HEK293 (cell line): ENCODE measurements around the gene MCOLN1.
A peak's percentile ranks its signal among the peaks of the same experiment; 100 is the strongest.

Experiments used
- CTCF ChIA-PET: fragments of 350-600 bp; formaldehyde crosslinking; extraction: SDS; loops from one replicate; lab custom pipeline; 2021; ENCODE audit warnings: antibody characterized with exemption; lab: Yijun Ruan, JAX
- POLR2A ChIA-PET: fragments of 300-600 bp; formaldehyde crosslinking; extraction: SDS; loops from one replicate; lab custom pipeline; 2020; ENCODE audit warnings: antibody characterized with exemption, inconsistent platforms; lab: Yijun Ruan, JAX
- H3K27ac ChIP-seq: fragments of 200-500 bp; sonication (Bioruptor generic); 2 replicates; pipeline ENCODE4 v1.5.1; 2014; ENCODE audit warnings: low read depth, low read length, control low read depth, inconsistent platforms; ENCODE audit errors: extremely low read depth
- H3K36me3 ChIP-seq, 2 experiments: fragments of 200-500 bp in 1 of 2; sonication (Bioruptor generic) in 1 of 2; 1 replicate in 1 of 2; 2 replicates in 1 of 2; pipeline ENCODE4 v1.5.1; 2014 to 2017; ENCODE audit warnings: inconsistent platforms in 2 of 2, low read length in 2 of 2; ENCODE audit not compliant: control insufficient read depth in 2 of 2, insufficient read depth in 1 of 2
- H3K4me1 ChIP-seq: fragments of 200-500 bp; sonication (Bioruptor generic); 2 replicates; pipeline ENCODE4 v1.5.1; 2014; ENCODE audit warnings: mild to moderate bottlenecking, low read length, inconsistent platforms; ENCODE audit not compliant: control insufficient read depth, insufficient read depth
- H3K4me3 ChIP-seq: 2 replicates; pipeline ENCODE4 v1.5.1; 2011; ENCODE audit warnings: low read depth, mild to moderate bottlenecking, control low read depth, low read length, moderate library complexity
- H3K9me3 ChIP-seq: fragments of 200-500 bp; sonication (Bioruptor generic); 2 replicates; pipeline ENCODE4 v1.5.1; 2014; ENCODE audit warnings: low read depth, low read length, inconsistent platforms; ENCODE audit not compliant: control insufficient read depth, insufficient read depth
- KLF1 ChIP-seq: fragments of 450-650 bp; formaldehyde crosslinking; IDR thresholded peaks from 2 replicates; pipeline ENCODE4 v1.5.1; 2016; ENCODE audit warnings: missing biosample characterization, missing genetic modification characterization
- KLF17 ChIP-seq: fragments of 450-650 bp; formaldehyde crosslinking; IDR thresholded peaks from 2 replicates; pipeline ENCODE4 v1.5.1; 2016; ENCODE audit warnings: missing biosample characterization, missing genetic modification characterization
- KLF7 ChIP-seq: fragments of 450-650 bp; formaldehyde crosslinking; IDR thresholded peaks from 2 replicates; pipeline ENCODE4 v1.5.1; 2016; ENCODE audit warnings: missing biosample characterization, missing genetic modification characterization, borderline replicate concordance
- KLF8 ChIP-seq: fragments of 450-650 bp; formaldehyde crosslinking; IDR thresholded peaks from 2 replicates; pipeline ENCODE4 v1.5.1; 2016; ENCODE audit warnings: missing biosample characterization, missing genetic modification characterization
- KLF9 ChIP-seq: fragments of 450-650 bp; formaldehyde crosslinking; IDR thresholded peaks from 2 replicates; pipeline ENCODE4 v1.5.1; 2016; ENCODE audit warnings: missing biosample characterization, missing genetic modification characterization, low read depth
- PRDM10 ChIP-seq: fragments of 450-650 bp; formaldehyde crosslinking; IDR thresholded peaks from 2 replicates; pipeline ENCODE4 v1.5.1; 2016; ENCODE audit warnings: missing biosample characterization, missing genetic modification characterization
- TCF7L2 ChIP-seq: IDR thresholded peaks from 2 replicates; pipeline ENCODE4 v1.6.1; 2011; ENCODE audit warnings: low read depth, mild to moderate bottlenecking, inconsistent platforms, low read length, moderate library complexity, borderline replicate concordance
- YY1 ChIP-seq: fragments of 450-650 bp; formaldehyde crosslinking; IDR thresholded peaks from 2 replicates; pipeline ENCODE4 v1.5.1; 2018; ENCODE audit warnings: missing biosample characterization, missing genetic modification characterization
- ZBTB7A ChIP-seq: fragments of 450-650 bp; formaldehyde crosslinking; IDR thresholded peaks from 2 replicates; pipeline ENCODE4 v1.5.1; 2016; ENCODE audit warnings: low read depth, missing biosample characterization, missing genetic modification characterization
- ZBTB8A ChIP-seq: fragments of 450-650 bp; formaldehyde crosslinking; IDR thresholded peaks from 2 replicates; pipeline ENCODE4 v1.5.1; 2016; ENCODE audit warnings: missing biosample characterization, missing genetic modification characterization
- ZNF19 ChIP-seq: fragments of 450-650 bp; formaldehyde crosslinking; IDR thresholded peaks from 2 replicates; pipeline ENCODE4; 2016; ENCODE audit warnings: missing biosample characterization, missing genetic modification characterization, low read depth
- ZNF239 ChIP-seq: fragments of 450-650 bp; formaldehyde crosslinking; IDR thresholded peaks from 2 replicates; pipeline ENCODE4 v1.5.1; 2016; ENCODE audit warnings: missing biosample characterization, missing genetic modification characterization
- ZNF292 ChIP-seq: fragments of 450-650 bp; formaldehyde crosslinking; IDR thresholded peaks from 2 replicates; pipeline ENCODE4 v1.5.1; 2016; ENCODE audit warnings: low read depth, missing biosample characterization, missing genetic modification characterization, borderline replicate concordance
- ZNF311 ChIP-seq: fragments of 450-650 bp; formaldehyde crosslinking; IDR thresholded peaks from 2 replicates; pipeline ENCODE4 v1.5.1; 2017; ENCODE audit warnings: missing biosample characterization, missing genetic modification characterization, borderline replicate concordance
- ZNF416 ChIP-seq: fragments of 450-650 bp; formaldehyde crosslinking; IDR thresholded peaks from 2 replicates; pipeline ENCODE4 v1.5.1; 2016; ENCODE audit warnings: missing biosample characterization, missing genetic modification characterization
- ZNF514 ChIP-seq: fragments of 450-650 bp; formaldehyde crosslinking; IDR thresholded peaks from 2 replicates; pipeline ENCODE4 v1.5.1; 2016; ENCODE audit warnings: missing biosample characterization, missing genetic modification characterization
- ZNF549 ChIP-seq: fragments of 450-650 bp; IDR thresholded peaks from 2 replicates; pipeline ENCODE4 v1.5.1; 2018; ENCODE audit warnings: missing biosample characterization, missing genetic modification characterization, mild to moderate bottlenecking, inconsistent platforms, moderate library complexity
- ZNF623 ChIP-seq: fragments of 450-650 bp; formaldehyde crosslinking; IDR thresholded peaks from 2 replicates; pipeline ENCODE4 v1.5.1; 2016; ENCODE audit warnings: missing biosample characterization, missing genetic modification characterization
- ZNF658 ChIP-seq: fragments of 450-650 bp; formaldehyde crosslinking; IDR thresholded peaks from 2 replicates; pipeline ENCODE4; 2016; ENCODE audit warnings: missing biosample characterization, missing genetic modification characterization
- ZNF701 ChIP-seq: fragments of 450-650 bp; formaldehyde crosslinking; IDR thresholded peaks from 2 replicates; pipeline ENCODE4 v1.5.1; 2016; ENCODE audit warnings: missing biosample characterization, missing genetic modification characterization
- ZNF776 ChIP-seq: fragments of 450-650 bp; formaldehyde crosslinking; IDR thresholded peaks from 2 replicates; pipeline ENCODE4 v1.5.0; 2017; ENCODE audit warnings: missing biosample characterization, missing genetic modification characterization, borderline replicate concordance
- ZNF792 ChIP-seq: fragments of 450-650 bp; formaldehyde crosslinking; IDR thresholded peaks from 2 replicates; pipeline ENCODE4 v1.5.1; 2016; ENCODE audit warnings: missing biosample characterization, missing genetic modification characterization

Gene MCOLN1

GRCh38 chr19:7500811-7501450, 21.5 kb upstream of the MCOLN1 start (continued):
- TF ChIP-seq KLF1 (tag by site-specific recombination), result peak; percentile 53; the same call in 1 of the 2 replicates
- peak; percentile 65; the same call in 1 of the 2 replicates for TF ChIP-seq YY1 (tag by site-specific recombination)
- TF ChIP-seq ZNF792 (tag by site-specific recombination), result no peak
- TF ChIP-seq ZNF623 (tag by site-specific recombination), result no peak
- TF ChIP-seq ZNF292 (tag by site-specific recombination), result no peak
- TF ChIP-seq ZNF311 (tag by site-specific recombination), result no peak
- no peak for TF ChIP-seq KLF17 (tag by site-specific recombination)
- no peak for TF ChIP-seq ZNF19 (tag by site-specific recombination)
- TF ChIP-seq ZBTB7A (tag by site-specific recombination), result no peak
- no peak for TF ChIP-seq ZNF658 (tag by site-specific recombination)
- no peak for TF ChIP-seq TCF7L2
- TF ChIP-seq ZNF514, result no peak
- no peak for TF ChIP-seq ZNF416 (tag by site-specific recombination)
- TF ChIP-seq PRDM10 (tag by site-specific recombination), result no peak
- no peak for TF ChIP-seq ZNF549 (tag by site-specific recombination)
- no peak for TF ChIP-seq ZNF701 (tag by site-specific recombination)
- no peak for TF ChIP-seq ZNF239 (tag by site-specific recombination)
- 0 out of 2 replicates have a peak, but pooled peaks have one; percentile 13 for TF ChIP-seq KLF9 (tag by site-specific recombination)
- peak; percentile 57; the same call in 1 of the 2 replicates for TF ChIP-seq ZBTB8A (tag by site-specific recombination)
- TF ChIP-seq KLF7 (tag by site-specific recombination), result no peak

DNA sequence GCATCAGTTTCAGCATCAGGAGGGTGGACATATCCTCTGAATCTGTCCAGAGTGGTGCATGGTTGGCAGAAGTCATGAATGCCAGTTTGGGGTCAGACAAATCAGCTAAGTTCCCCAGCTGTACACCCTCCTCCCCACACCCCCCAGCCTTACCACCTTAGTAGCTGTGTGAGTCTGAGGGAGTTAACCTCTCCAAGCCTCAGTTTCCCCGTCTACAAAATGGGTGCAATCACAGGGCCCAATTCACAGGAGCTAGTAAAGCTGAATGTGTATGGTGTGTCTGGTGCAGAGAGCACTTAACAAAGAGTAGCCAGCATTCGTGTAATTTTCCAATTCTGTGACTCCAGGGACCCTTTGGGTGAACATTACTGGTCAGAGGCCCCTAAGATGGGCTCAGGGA, 19.9 kb upstream of the MCOLN1 start:
- Histone ChIP-seq H3K4me1 (peaks cover 4% of the 10 kb centered on the region; the same call in 1 of the 2 replicates), H3K27ac (no peak overlapping the region)
- ChIA-PET CTCF (interaction anchor here (0.5 kb wide), 1 partner anchor 8 kb away, joined by 4 read pairs; no protein-coding TSS in a partner anchor), POLR2A (no interaction called here)
- TF ChIP-seq ZNF776 (tag by site-specific recombination) (no peak), KLF8 (tag by site-specific recombination) (peak; percentile 24; the same call in 1 of the 2 replicates)
- TF ChIP-seq, all 188 proteins: peak for 1
- no peak overlapping the region for H3K4me3 ChIP-seq
- no peaks in the 10 kb centered on the region for H3K36me3 ChIP-seq
- H3K9me3 ChIP-seq, result no peaks in the 10 kb centered on the region
